Stimulated activated CD4-positive, alpha-beta T cell treated with anti-CD3 and anti-CD28 coated beads, Interleukin-15, amount 100 ng/mL, for 48 hours (primary cell): ENCODE results near the gene CALU.

Experiments
- DNase-seq, 2 donors: peaks; one replicate each; pipeline ENCODE4 v3.0.0-alpha.2; 2020; ENCODE audit warnings: low read depth in 2 of 2

Gene CALU

DNA sequence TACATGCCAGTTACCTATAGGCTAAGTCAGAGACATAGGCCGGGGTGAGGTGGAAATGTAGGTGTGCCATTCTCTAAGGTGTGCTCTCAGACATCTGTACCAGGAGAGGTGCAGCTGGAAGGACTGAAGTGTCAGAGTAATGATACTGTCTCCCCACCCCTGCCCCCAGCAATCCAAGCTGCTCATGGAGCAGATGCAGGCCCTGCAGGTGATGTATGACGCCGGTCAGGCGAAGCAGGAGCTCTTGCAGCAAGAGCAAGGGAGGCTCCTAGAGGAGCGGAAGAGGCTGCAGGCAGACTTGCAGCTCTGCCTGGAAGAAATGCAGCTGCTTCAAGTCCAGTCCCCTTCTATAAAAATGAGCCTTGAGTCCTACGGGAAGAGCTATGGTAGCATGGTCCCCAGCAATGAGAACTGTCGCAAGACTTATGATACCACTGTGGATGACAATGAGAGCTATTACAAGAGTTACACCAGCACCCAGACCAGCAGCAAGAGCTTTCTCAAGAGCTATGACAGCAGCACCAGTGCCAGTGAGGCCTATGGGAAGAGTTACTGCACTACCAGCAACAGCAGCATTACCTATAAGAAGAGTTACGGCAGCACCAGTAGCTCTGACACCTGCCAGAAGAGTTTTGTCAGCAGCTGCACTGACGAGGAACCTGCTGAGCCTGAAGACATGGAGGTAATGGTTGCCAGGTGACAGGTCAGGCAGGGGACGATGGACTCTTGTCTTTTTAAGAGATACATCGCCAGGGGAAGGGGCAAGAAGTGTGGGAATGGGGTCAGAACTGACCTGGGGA is 72.7 kb downstream of the CALU start:
- DNase-seq = no peak

DNA sequence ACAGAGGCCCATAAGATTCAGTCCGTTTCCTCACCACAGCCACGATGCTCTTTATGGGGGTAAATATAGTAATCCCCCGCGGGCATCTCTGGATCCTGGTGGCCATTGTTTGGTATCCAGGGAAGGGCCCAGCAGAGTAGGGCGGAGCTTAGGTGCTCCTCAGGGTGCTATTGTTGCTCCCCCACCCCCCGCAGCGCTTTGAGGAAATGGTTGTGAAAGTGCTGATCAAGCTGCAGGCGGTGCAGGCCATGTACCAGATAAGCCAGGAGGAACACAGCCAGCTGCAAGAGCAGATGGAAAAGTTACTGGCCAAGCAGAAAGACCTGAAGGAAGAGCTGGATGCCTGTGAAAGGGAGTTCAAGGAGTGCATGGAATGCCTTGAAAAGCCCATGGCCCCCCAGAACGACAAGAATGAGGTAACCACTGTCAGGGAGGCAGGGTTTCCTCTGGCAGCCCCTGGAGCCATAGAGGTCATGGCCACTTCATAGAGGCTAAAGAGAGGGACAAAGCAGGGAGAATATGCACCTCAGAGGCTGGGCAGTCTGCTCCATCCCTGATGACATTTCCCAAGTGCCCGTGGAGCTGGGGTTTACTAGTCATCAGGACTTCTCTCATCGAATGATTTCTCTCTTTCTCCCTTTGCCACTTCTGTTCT is 73.5 kb downstream of the CALU start:
- DNase-seq = no peak

GRCh38 chr7:128814499-128814898 is 75.3 kb downstream of the CALU start:
- DNase-seq = no peak

GRCh38 chr7:128815289-128815942 is 76.3 kb downstream of the CALU start:
- DNase-seq = no peak

DNA sequence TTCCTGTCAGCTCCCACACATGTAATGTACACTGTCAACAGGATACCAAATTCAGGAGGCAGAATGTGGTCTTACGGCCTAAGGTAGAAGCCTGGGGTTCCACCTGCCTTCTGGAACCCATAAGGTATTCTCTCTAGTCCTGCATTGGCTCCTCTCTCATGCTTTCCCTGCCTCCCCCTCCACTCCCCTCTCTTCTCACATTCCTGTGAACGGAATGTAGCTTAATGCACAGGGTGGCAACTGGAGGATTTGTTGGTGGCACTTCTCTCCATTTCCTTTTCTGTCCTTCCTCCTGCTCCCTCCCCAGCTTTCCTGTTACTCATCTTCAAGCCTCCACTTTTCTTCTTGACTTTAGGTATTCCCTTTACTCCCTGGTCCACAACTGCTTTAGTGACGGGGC is 79.5 kb downstream of the CALU start:
- no peak for DNase-seq
